Endothelial cell of umbilical vein (primary cell): ENCODE measurements around the gene MOB3B. TPM values are rescaled to one million over a fixed set of nuclear protein-coding genes. Genes with fewer than 3 reads are reported as not detected.

Experiments
- BruUV-seq: library from RNA; stranded (reverse); fragments of 400-500 nt; replicated peaks from 2 replicates; lab custom pipeline; 2021; lab: Mats Ljungman, UMichigan
- CTCF ChIA-PET: fragments of 300-600, 350-600 bp; sonication (Branson Sonifier 250); formaldehyde crosslinking; loops from one replicate; lab custom pipeline; 2021; ENCODE audit warnings: antibody characterized with exemption, inconsistent platforms; lab: Charles Lee
- POLR2A ChIA-PET: fragments of 300-600, 350-600 bp; sonication (Branson Sonifier 250); formaldehyde crosslinking; loops from one replicate; lab custom pipeline; 2021; ENCODE audit warnings: antibody characterized with exemption, inconsistent platforms; lab: Charles Lee
- DNase-seq: peaks from one replicate; pipeline ENCODE4 v3.0.0-alpha.2; 2011; ENCODE audit warnings: low read depth, low spot score
- FAIRE-seq: peaks from 2 replicates; lab custom pipeline; 2011; peaks lifted over from hg19 to GRCh38; lab: Jason Lieb, UNC
- H2AFZ ChIP-seq: 2 replicates; pipeline ENCODE4 v1.6.0; 2012; ENCODE audit warnings: low read depth, low read length, control low read depth, inconsistent platforms
- H3K27ac ChIP-seq: 2 replicates; pipeline ENCODE4 v1.5.1; 2011; ENCODE audit warnings: low read depth, mild to moderate bottlenecking, control low read depth, low read length, moderate library complexity; ENCODE audit not compliant: insufficient read depth
- H3K27me3 ChIP-seq, 2 experiments: 2 replicates each; pipeline versions ENCODE4 v1.6.0 to v1.6.1; 2011; ENCODE audit warnings: low read length in 2 of 2, mixed read lengths in 1 of 2; ENCODE audit not compliant: control insufficient read depth in 2 of 2, insufficient read depth in 2 of 2
- H3K36me3 ChIP-seq, 2 experiments: 2 replicates in 1 of 2; 3 replicates in 1 of 2; pipeline ENCODE4 v1.5.1; 2011; ENCODE audit warnings: low read length in 2 of 2, mild to moderate bottlenecking in 1 of 2, moderate library complexity in 1 of 2; ENCODE audit not compliant: control insufficient read depth in 2 of 2, insufficient read depth in 2 of 2; ENCODE audit errors: extremely low read depth in 1 of 2
- H3K4me1 ChIP-seq: 3 replicates; pipeline ENCODE4 v1.5.1; 2011; ENCODE audit warnings: mild to moderate bottlenecking, low read length; ENCODE audit not compliant: control insufficient read depth, insufficient read depth; ENCODE audit errors: extremely low read depth
- H3K4me2 ChIP-seq: 2 replicates; pipeline ENCODE4 v1.6.1; 2011; ENCODE audit warnings: low read length, control low read depth, mixed read lengths; ENCODE audit not compliant: insufficient read depth
- H3K4me3 ChIP-seq, 3 experiments: fragments of 200-600 bp in 1 of 3; sonication (generic), shearing (Covaris generic) in 1 of 3; replicated peaks in 1 of 3; 2 replicates each; pipeline ENCODE4 v1.5.1; 2011 to 2016; ENCODE audit warnings: control low read depth in 3 of 3, low read length in 3 of 3, mild to moderate bottlenecking in 2 of 3, inconsistent platforms in 1 of 3, low read depth in 1 of 3, moderate library complexity in 1 of 3; ENCODE audit not compliant: insufficient read depth in 1 of 3
- H3K79me2 ChIP-seq: 2 replicates; pipeline ENCODE4 v1.6.0; 2012; ENCODE audit warnings: low read length, inconsistent platforms; ENCODE audit not compliant: control insufficient read depth, insufficient read depth
- H3K9ac ChIP-seq: replicated peaks from 2 replicates; pipeline ENCODE3; 2011; ENCODE audit warnings: low read length, control low read depth; ENCODE audit not compliant: insufficient read depth; ENCODE audit errors: extremely low read depth
- H3K9me1 ChIP-seq: replicated peaks from 3 replicates; pipeline ENCODE4 v1.6.0; 2011; ENCODE audit warnings: mild to moderate bottlenecking, low read length; ENCODE audit not compliant: control insufficient read depth, insufficient read depth; ENCODE audit errors: extremely low read depth
- H3K9me3 ChIP-seq: replicated peaks from 2 replicates; pipeline ENCODE4 v1.5.1; 2012; ENCODE audit warnings: low read length, inconsistent platforms; ENCODE audit not compliant: control insufficient read depth, insufficient read depth
- H4K20me1 ChIP-seq: replicated peaks from 2 replicates; pipeline ENCODE3; 2011; ENCODE audit warnings: mild to moderate bottlenecking, low read length; ENCODE audit not compliant: control insufficient read depth, insufficient read depth; ENCODE audit errors: extremely low read depth
- CTCF ChIP-seq, 2 donors: IDR thresholded peaks; 1 replicate in 1 of 2; 2 replicates in 1 of 2; pipeline ENCODE4 v1.5.1; 2011; ENCODE audit warnings: low read length in 2 of 2, mild to moderate bottlenecking in 2 of 2, moderate library complexity in 2 of 2, control low read depth in 1 of 2, inconsistent platforms in 1 of 2, low read depth in 1 of 2; ENCODE audit not compliant: insufficient read depth in 1 of 2; ENCODE audit errors: extremely low read depth in 1 of 2
- EZH2 ChIP-seq: IDR thresholded peaks from 2 replicates; pipeline ENCODE4 v1.6.1; 2012; ENCODE audit warnings: borderline replicate concordance, low read depth, mild to moderate bottlenecking, moderate library complexity, low read length, inconsistent platforms; ENCODE audit not compliant: severe bottlenecking
- FOS ChIP-seq: IDR thresholded peaks from 2 replicates; pipeline ENCODE4 v1.6.1; 2011; ENCODE audit warnings: mild to moderate bottlenecking, low read length, moderate library complexity, borderline replicate concordance; ENCODE audit not compliant: insufficient read depth
- GATA2 ChIP-seq: IDR thresholded peaks from 2 replicates; pipeline ENCODE4 v1.7.0; 2011; ENCODE audit warnings: low read depth, mild to moderate bottlenecking, moderate library complexity, mixed read lengths, low read length; ENCODE audit not compliant: insufficient read length, insufficient read depth
- JUN ChIP-seq: IDR thresholded peaks from 2 replicates; pipeline ENCODE4 v1.6.1; 2011; ENCODE audit warnings: borderline replicate concordance, low read depth; ENCODE audit not compliant: insufficient read length, insufficient read depth
- MAX ChIP-seq: IDR thresholded peaks from 2 replicates; pipeline ENCODE4 v1.6.1; 2011; ENCODE audit not compliant: insufficient read depth, insufficient read length
- MYC ChIP-seq: IDR thresholded peaks from one replicate; pipeline ENCODE4 v1.6.1; 2011; ENCODE audit warnings: mild to moderate bottlenecking, low read depth, low read length
- POLR2A ChIP-seq: IDR thresholded peaks from 2 replicates; pipeline ENCODE4 v1.6.1; 2012; ENCODE audit warnings: low read depth, mild to moderate bottlenecking, control low read depth, low read length
- POLR2AphosphoS5 ChIP-seq: IDR thresholded peaks from 2 replicates; pipeline ENCODE4 v1.6.1; 2012; ENCODE audit warnings: low read depth, mild to moderate bottlenecking, control low read depth, low read length, moderate library complexity; ENCODE audit not compliant: insufficient read depth
- dilution Hi-C: fragments of 300-500 bp; cut with MboI; formaldehyde crosslinking; loops from one replicate; pipeline ENCODE4 v1.15.0; 2019; ENCODE audit warnings: low sequenced_read_pairs; ENCODE audit not compliant: extremely low pct_ligation_motif_present
- intact Hi-C: fragments of 100-400 bp; cut with micrococcal nuclease; formaldehyde crosslinking; loops from one replicate; pipeline ENCODE4 v1.10.0; 2022
- polyA plus RNA-seq, 4 experiments: library from polyadenylated mRNA; depleted of rRNA in 3 of 4; stranded (reverse) in 3 of 4; unstranded in 1 of 4; fragments of >200 nt; gene quantifications; 2 replicates each; pipeline versions ENCODE4 v1.2.1 to v1.2.3, GENCODE V29; 2011 to 2012; ENCODE audit warnings: missing spikeins in 1 of 4
- total RNA-seq: library from RNA; stranded (reverse); gene quantifications from 2 replicates; pipeline ENCODE4 v1.2.3, GENCODE V29; 2021

MOB3B gene
- total and polyA plus RNA-seq, 2 donors (not counting 3 experiments of a cell fraction or from before 2014, with no cell fraction given): 0.03 TPM; not detected in 1

- no peaks in the 10 kb centered on the region for H3K9me1 ChIP-seq
- no peak overlapping the region for H3K4me2 ChIP-seq
- peaks cover 5% of the 10 kb centered on the region for H3K4me1 ChIP-seq
- H3K9ac ChIP-seq: no peak overlapping the region
- dilution Hi-C loops: no loop called here
- ChIA-PET POLR2A (no interaction called here), CTCF (no interaction called here)
- H3K27me3 ChIP-seq: peaks cover 10 to 19% of the 10 kb centered on the region in 2 experiments
- H3K4me3 ChIP-seq: no peak overlapping the region
- no peak overlapping the region for H2AFZ ChIP-seq
- no peaks in the 10 kb centered on the region for H3K79me2 ChIP-seq
- TF ChIP-seq MYC (no peak), POLR2A (no peak), EZH2 (no peak), MAX (no peak), FOS (no peak), GATA2 (no peak), POLR2AphosphoS5 (no peak), CTCF (IDR thresholded peaks at IDR 0.05; ENCODE audit: extremely low read depth in 1 of 2, insufficient read depth in 1 of 2, low read depth in 1 of 2, low read length in 2 of 2) (no peak), JUN (no peak)
- FAIRE-seq: no peak
- H3K27ac ChIP-seq: no peak overlapping the region
- DNase-seq: no peak
- no peaks in the 10 kb centered on the region for H4K20me1 ChIP-seq
- no peaks in the 10 kb centered on the region for H3K9me3 ChIP-seq
- no TSS peak for BruUV-seq
- intact Hi-C loops: no loop called here
- H3K36me3 ChIP-seq: no peaks in the 10 kb centered on the region
Observed at GRCh38 chr9:27392451-27392850, 137.2 kb downstream of the MOB3B start.
